IMR-90 (cell line): ENCODE results near the gene PYCARD.

ENCODE experiments used
- FOS ChIP-seq: fragments of 150-350 bp; IDR thresholded peaks from 2 replicates; pipeline ENCODE4 v1.6.1; 2016; ENCODE audit warnings: low read depth, low read length
- MAFK ChIP-seq: IDR thresholded peaks from 2 replicates; pipeline ENCODE4 v1.6.1; 2012; ENCODE audit warnings: low read depth, low read length, improper control_type of control experiment
- NFE2L2 ChIP-seq: fragments of 150-350 bp; IDR thresholded peaks from 2 replicates; pipeline ENCODE4 v1.6.1; 2016; ENCODE audit warnings: low read depth, mild to moderate bottlenecking, low read length
- POLR2A ChIP-seq: IDR thresholded peaks from 2 replicates; pipeline ENCODE4 v1.6.1; 2012; ENCODE audit warnings: mild to moderate bottlenecking, low read depth, low read length
- RAD21 ChIP-seq: IDR thresholded peaks from 2 replicates; pipeline ENCODE4 v1.6.1; 2012; ENCODE audit warnings: low read length, improper control_type of control experiment
- RCOR1 ChIP-seq: IDR thresholded peaks from 2 replicates; pipeline ENCODE4 v1.6.1; 2012; ENCODE audit warnings: mild to moderate bottlenecking, low read length, improper control_type of control experiment; ENCODE audit not compliant: insufficient replicate concordance
- TF ChIP-seq, protein P1 (sequence below): conservative IDR thresholded peaks from 2 replicates; pipeline ENCODE4 v1.5.1; 2012; ENCODE audit warnings: mild to moderate bottlenecking, low read depth, low read length, improper control_type of control experiment

DNA sequence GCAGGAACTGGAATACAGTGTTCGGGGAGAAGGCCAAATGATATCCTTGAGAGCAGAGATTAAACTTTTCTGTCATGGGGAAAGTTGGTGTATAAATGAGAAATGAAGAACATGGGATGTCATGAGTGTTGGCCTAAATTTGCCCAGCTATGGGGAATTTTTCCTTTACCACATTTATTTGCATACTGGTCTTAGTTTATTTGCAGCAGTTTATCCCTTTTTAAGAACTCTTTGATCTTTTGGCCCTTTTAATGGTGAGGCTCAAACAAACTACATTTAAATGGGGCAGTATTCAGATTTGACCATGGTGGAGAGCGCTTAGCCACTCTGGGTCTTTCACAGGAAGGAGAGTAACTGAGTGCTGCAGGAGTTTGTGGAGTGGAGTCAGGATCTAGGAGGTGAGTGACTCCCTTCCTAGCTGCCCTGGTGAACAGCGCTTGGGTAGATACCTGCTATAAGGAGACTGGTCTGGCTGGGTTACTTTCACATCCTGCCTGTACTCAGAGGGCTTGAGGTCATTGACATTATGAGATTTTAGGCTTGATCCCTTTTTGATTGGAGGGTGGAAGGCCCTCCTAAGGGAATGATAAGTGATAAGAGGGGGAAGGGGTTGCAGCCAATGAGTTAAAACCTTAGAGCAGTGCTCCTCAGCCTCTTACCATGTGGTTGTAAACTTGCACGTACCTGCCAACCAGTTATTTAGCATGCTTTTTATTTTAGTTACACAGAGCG is 10.7 kb downstream of the PYCARD start:
- TF ChIP-seq RCOR1 (no peak), FOS (no peak), POLR2A (no peak), NFE2L2 (no peak), MAFK (no peak), RAD21 (no peak)
- TF ChIP-seq, protein P1, sequence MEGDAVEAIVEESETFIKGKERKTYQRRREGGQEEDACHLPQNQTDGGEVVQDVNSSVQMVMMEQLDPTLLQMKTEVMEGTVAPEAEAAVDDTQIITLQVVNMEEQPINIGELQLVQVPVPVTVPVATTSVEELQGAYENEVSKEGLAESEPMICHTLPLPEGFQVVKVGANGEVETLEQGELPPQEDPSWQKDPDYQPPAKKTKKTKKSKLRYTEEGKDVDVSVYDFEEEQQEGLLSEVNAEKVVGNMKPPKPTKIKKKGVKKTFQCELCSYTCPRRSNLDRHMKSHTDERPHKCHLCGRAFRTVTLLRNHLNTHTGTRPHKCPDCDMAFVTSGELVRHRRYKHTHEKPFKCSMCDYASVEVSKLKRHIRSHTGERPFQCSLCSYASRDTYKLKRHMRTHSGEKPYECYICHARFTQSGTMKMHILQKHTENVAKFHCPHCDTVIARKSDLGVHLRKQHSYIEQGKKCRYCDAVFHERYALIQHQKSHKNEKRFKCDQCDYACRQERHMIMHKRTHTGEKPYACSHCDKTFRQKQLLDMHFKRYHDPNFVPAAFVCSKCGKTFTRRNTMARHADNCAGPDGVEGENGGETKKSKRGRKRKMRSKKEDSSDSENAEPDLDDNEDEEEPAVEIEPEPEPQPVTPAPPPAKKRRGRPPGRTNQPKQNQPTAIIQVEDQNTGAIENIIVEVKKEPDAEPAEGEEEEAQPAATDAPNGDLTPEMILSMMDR, result no peak
